Gastroesophageal sphincter (tissue), 4 donors: ENCODE results near the gene GATAD2B. TPM values are rescaled to one million over a fixed set of nuclear protein-coding genes. Genes with fewer than 3 reads are reported as not detected.

ENCODE experiments used
- ATAC-seq: fragments of 150-250 bp; one replicate; pipeline ENCODE4 v1.9.1; 2016; ENCODE audit warnings: mild to moderate bottlenecking, moderate library complexity
- H3K27ac ChIP-seq, 4 donors: fragments of 200-600 bp; sonication (generic) in 3 of 4; 1 replicate in 3 of 4; 2 replicates in 1 of 4; pipeline ENCODE4 v1.5.1; 2016 to 2019
- H3K27me3 ChIP-seq: fragments of 200-600 bp; sonication (generic); one replicate; pipeline ENCODE4 v1.5.1; 2019
- H3K36me3 ChIP-seq, 2 donors: fragments of 200-600 bp; sonication (generic); one replicate each; pipeline ENCODE4 v1.5.1; 2019; ENCODE audit warnings: control low read depth in 1 of 2
- H3K4me1 ChIP-seq, 3 donors: fragments of 200-600 bp; sonication (generic); 1 replicate in 2 of 3; 2 replicates in 1 of 3; pipeline ENCODE4 v1.5.1; 2016 to 2019; ENCODE audit warnings: control low read depth in 2 of 3
- H3K4me3 ChIP-seq, 2 donors: fragments of 200-600 bp; sonication (generic); one replicate each; pipeline ENCODE4 v1.5.1; 2019; ENCODE audit warnings: mild to moderate bottlenecking in 1 of 2, moderate library complexity in 1 of 2
- H3K9me3 ChIP-seq, 3 donors: fragments of 200-600 bp; sonication (generic); one replicate each; pipeline ENCODE4 v1.5.1; 2017 to 2019; ENCODE audit warnings: control low read depth in 2 of 3
- CTCF ChIP-seq, 4 experiments: fragments of 200-600 bp in 2 of 4; fragments of 450-650 bp in 2 of 4; sonication (generic) in 1 of 4; IDR thresholded peaks; one replicate each; pipeline ENCODE4 v1.5.1; 2017 to 2019; ENCODE audit warnings: antibody characterized with exemption in 4 of 4, mild to moderate bottlenecking in 2 of 4, moderate library complexity in 2 of 4
- EP300 ChIP-seq: sonication (generic); formaldehyde crosslinking; IDR thresholded peaks from one replicate; pipeline ENCODE4 v1.6.1; 2017; ENCODE audit warnings: antibody characterized with exemption, mild to moderate bottlenecking
- POLR2A ChIP-seq, 2 donors: fragments of 450-650 bp; IDR thresholded peaks; one replicate each; pipeline ENCODE4 v1.6.1; 2017; ENCODE audit warnings: antibody characterized with exemption in 2 of 2, mild to moderate bottlenecking in 2 of 2, moderate library complexity in 1 of 2
- POLR2AphosphoS5 ChIP-seq: sonication (generic); formaldehyde crosslinking; IDR thresholded peaks from one replicate; pipeline ENCODE4 v1.6.1; 2017; ENCODE audit warnings: antibody characterized with exemption
- WGBS, 2 donors: methylation state at CpG; one replicate each; pipeline ENCODE4 v1.1.5; 2018; ENCODE audit warnings: low coverage in 1 of 2; 5-methylcytosine and 5-hydroxymethylcytosine counted together
- total RNA-seq, 4 donors: library from RNA; depleted of rRNA; stranded (reverse); fragments of >200 nt; gene quantifications; one replicate each; pipeline ENCODE4 v1.1.0, GENCODE V29; 2016

Gene GATAD2B
- total RNA-seq, 4 donors from 2014 or later: 18.4 to 30.8 (median 23.8) TPM

- H3K27ac ChIP-seq: peak overlapping the region in 3 of 4 donors; percentile 38 to 51 (median 38)
Measured at GRCh38 chr1:153928791-153929341, 6.1 kb upstream of the GATAD2B start.

GRCh38 chr1:153928245-153928644 is 5.5 kb upstream of the GATAD2B start:
- ATAC-seq: no peak
- H3K4me3 ChIP-seq: no peak overlapping the region
- peak overlapping the region in 3 of 4 donors; percentile 8 to 44 (median 38) for H3K27ac ChIP-seq
- H3K9me3 ChIP-seq: no peaks in the 10 kb centered on the region
- H3K27me3 ChIP-seq: no peaks in the 10 kb centered on the region
- 80 to 100% methylated on average over 1 of the region's 1 CpG for WGBS, 2 donors
- TF ChIP-seq POLR2AphosphoS5: no peak
- no peak for TF ChIP-seq EP300
- no peak for TF ChIP-seq CTCF (IDR thresholded peaks at IDR 0.05)
- no peak for TF ChIP-seq POLR2A (IDR thresholded peaks at IDR 0.05)
- peaks cover 0 to 44% of the 10 kb centered on the region in 2 donors for H3K36me3 ChIP-seq
- peaks cover 0 to 22% (median 7%) of the 10 kb centered on the region in 3 donors for H3K4me1 ChIP-seq

More at GRCh38 chr1:153928791-153929341, 6.1 kb upstream of the GATAD2B start:
- Histone ChIP-seq H3K36me3 (peaks cover 0 to 50% of the 10 kb centered on the region in 2 donors), H3K4me3 (no peak overlapping the region), H3K9me3 (no peaks in the 10 kb centered on the region), H3K4me1 (peaks cover 0 to 18% (median 3%) of the 10 kb centered on the region in 3 donors), H3K27me3 (no peaks in the 10 kb centered on the region)
- no peak for ATAC-seq
- TF ChIP-seq EP300: no peak
- 46 to 70% methylated on average over 4 of the region's 4 CpGs for WGBS, 2 donors

GRCh38 chr1:153926405-153926804 is 3.6 kb upstream of the GATAD2B start:
- peaks cover 0 to 27% (median 10%) of the 10 kb centered on the region in 3 donors for H3K4me1 ChIP-seq
- no peaks in the 10 kb centered on the region for H3K9me3 ChIP-seq
- no peak overlapping the region for H3K27ac ChIP-seq
- peaks cover 0 to 25% of the 10 kb centered on the region in 2 donors for H3K36me3 ChIP-seq
- TF ChIP-seq CTCF (IDR thresholded peaks at IDR 0.05) (no peak), EP300 (no peak), POLR2A (IDR thresholded peaks at IDR 0.05) (no peak), POLR2AphosphoS5 (no peak)
- H3K4me3 ChIP-seq: no peak overlapping the region
- H3K27me3 ChIP-seq: no peaks in the 10 kb centered on the region
- WGBS, 2 donors: 69 to 80% methylated on average over 2 to 4 of the region's 4 CpGs
- no peak for ATAC-seq

GRCh38 chr1:153922076-153922971 is 448 bp downstream of the GATAD2B start:
- no peaks in the 10 kb centered on the region for H3K27me3 ChIP-seq
- peak overlapping the region; percentile 95 to 97 for H3K4me3 ChIP-seq
- H3K9me3 ChIP-seq: no peaks in the 10 kb centered on the region
- WGBS, 2 donors: 0% methylated on average over 16 to 19 of the region's 86 CpGs
- no peaks in the 10 kb centered on the region for H3K36me3 ChIP-seq
- no peak for TF ChIP-seq EP300
- peak; percentile 54 for TF ChIP-seq POLR2AphosphoS5
- peak in 1 of 2 donors; percentile 50 for TF ChIP-seq POLR2A (IDR thresholded peaks at IDR 0.05)
- peak in 1 of 4 experiments; percentile 40 for TF ChIP-seq CTCF (IDR thresholded peaks at IDR 0.05)
- H3K27ac ChIP-seq: peak overlapping the region; percentile 93 to 95 (median 95)
- peak; percentile 28 for ATAC-seq
- H3K4me1 ChIP-seq: peaks cover 2 to 56% (median 29%) of the 10 kb centered on the region in 3 donors

- Histone ChIP-seq H3K9me3 (no peaks in the 10 kb centered on the region), H3K4me3 (peak overlapping the region; percentile 95 to 97), H3K36me3 (no peaks in the 10 kb centered on the region), H3K27me3 (no peaks in the 10 kb centered on the region), H3K4me1 (peaks cover 2 to 59% (median 29%) of the 10 kb centered on the region in 3 donors), H3K27ac (peak overlapping the region; percentile 93 to 95 (median 95))
- TF ChIP-seq EP300: no peak
- no peak for TF ChIP-seq POLR2A (IDR thresholded peaks at IDR 0.05)
- no peak for TF ChIP-seq POLR2AphosphoS5
- TF ChIP-seq CTCF (IDR thresholded peaks at IDR 0.05): no peak
- WGBS, 2 donors: 8% methylated on average over 9 of the region's 10 CpGs; no CpG with 5 or more reads in 1 of the 2 donors
- no peak for ATAC-seq
Measured at GRCh38 chr1:153921803-153922075, 1.0 kb downstream of the GATAD2B start.
